Renal cortex interstitium (tissue), 15 donors: ENCODE data around the gene ZNF274. TPM values are rescaled to one million over a fixed set of nuclear protein-coding genes. Genes with fewer than 3 reads are reported as not detected.
"Not testable (repeated sequence)": the region's sequence is repeated elsewhere in the genome, so short reads cannot be mapped to it uniquely, and the experiment has no call there.

ENCODE experiments used
- DNase-seq, 11 donors: peaks; one replicate each; pipeline ENCODE4 v3.0.0-alpha.2; 2013; ENCODE audit warnings: low read depth in 9 of 11, low spot score in 4 of 11; ENCODE audit errors: extremely low read depth in 1 of 11
- long read RNA-seq, 16 experiments: transcript quantifications; one replicate each; lab custom pipeline, GENCODE V29; 2026
- polyA plus RNA-seq, 3 donors: library from polyadenylated mRNA; unstranded; fragments of 120-200 nt; gene quantifications; one replicate each; pipeline ENCODE4 v1.2.1, GENCODE V29; 2013; ENCODE audit not compliant: insufficient read length in 3 of 3

Gene ZNF274
- 10 to 100 TPM; 18.2 to 27.0 (median 19.7) TPM for polyA plus RNA-seq
- long read RNA-seq, donor 1, partial matches to known transcripts = 0 of 10 reads
- long read RNA-seq, donor 1, other reads (novel, unspliced or antisense) = 7 of 10 reads
- long read RNA-seq, donor 2, full-length matches to known transcripts = 2 of 2 reads
- long read RNA-seq, donor 2, partial matches to known transcripts = 0 of 2 reads
- long read RNA-seq, donor 2, other reads (novel, unspliced or antisense) = 0 of 2 reads
- long read RNA-seq, donor 3, partial matches to known transcripts = 0 of 1 reads
- long read RNA-seq, donor 3, other reads (novel, unspliced or antisense) = 0 of 1 reads
- long read RNA-seq, donor 4, full-length matches to known transcripts = 2 of 10 reads
- long read RNA-seq, donor 4, partial matches to known transcripts = 8 of 10 reads
- long read RNA-seq, donor 4, other reads (novel, unspliced or antisense) = 0 of 10 reads
- long read RNA-seq, donor 5, full-length matches to known transcripts = 9 of 18 reads
- long read RNA-seq, donor 5, partial matches to known transcripts = 9 of 18 reads
- long read RNA-seq, donor 5, other reads (novel, unspliced or antisense) = 0 of 18 reads
- long read RNA-seq, donor 6, full-length matches to known transcripts = 3 of 3 reads
- long read RNA-seq, donor 6, partial matches to known transcripts = 0 of 3 reads
- long read RNA-seq, donor 6, other reads (novel, unspliced or antisense) = 0 of 3 reads
- long read RNA-seq, donor 7, partial matches to known transcripts = 0 of 2 reads
- long read RNA-seq, donor 7, other reads (novel, unspliced or antisense) = 0 of 2 reads
- long read RNA-seq, donor 8, full-length matches to known transcripts = 2 of 2 reads
- long read RNA-seq, donor 8, partial matches to known transcripts = 0 of 2 reads
- long read RNA-seq, donor 8, other reads (novel, unspliced or antisense) = 0 of 2 reads
- long read RNA-seq, donor 9, partial matches to known transcripts = 5 of 7 reads
- long read RNA-seq, donor 9, other reads (novel, unspliced or antisense) = 0 of 7 reads
- long read RNA-seq, donor 10, full-length matches to known transcripts = 4 of 4 reads
- long read RNA-seq, donor 10, partial matches to known transcripts = 0 of 4 reads
- long read RNA-seq, donor 10, other reads (novel, unspliced or antisense) = 0 of 4 reads
- long read RNA-seq, donor 11, full-length matches to known transcripts = 1 of 1 reads
- long read RNA-seq, donor 11, partial matches to known transcripts = 0 of 1 reads
- long read RNA-seq, donor 11, other reads (novel, unspliced or antisense) = 0 of 1 reads
- long read RNA-seq, donor 12 = 0 reads
- long read RNA-seq, donor 13, partial matches to known transcripts = 7 of 11 reads
- long read RNA-seq, donor 13, other reads (novel, unspliced or antisense) = 0 of 11 reads
- long read RNA-seq, donor 14, partial matches to known transcripts = 0 of 1 reads
- long read RNA-seq, donor 14, other reads (novel, unspliced or antisense) = 0 of 1 reads
- long read RNA-seq, donor 15 = 0 reads
- long read RNA-seq, donor 16, full-length matches to known transcripts = 14 of 14 reads
- long read RNA-seq, donor 16, partial matches to known transcripts = 0 of 14 reads
- long read RNA-seq, donor 16, other reads (novel, unspliced or antisense) = 0 of 14 reads

DNA sequence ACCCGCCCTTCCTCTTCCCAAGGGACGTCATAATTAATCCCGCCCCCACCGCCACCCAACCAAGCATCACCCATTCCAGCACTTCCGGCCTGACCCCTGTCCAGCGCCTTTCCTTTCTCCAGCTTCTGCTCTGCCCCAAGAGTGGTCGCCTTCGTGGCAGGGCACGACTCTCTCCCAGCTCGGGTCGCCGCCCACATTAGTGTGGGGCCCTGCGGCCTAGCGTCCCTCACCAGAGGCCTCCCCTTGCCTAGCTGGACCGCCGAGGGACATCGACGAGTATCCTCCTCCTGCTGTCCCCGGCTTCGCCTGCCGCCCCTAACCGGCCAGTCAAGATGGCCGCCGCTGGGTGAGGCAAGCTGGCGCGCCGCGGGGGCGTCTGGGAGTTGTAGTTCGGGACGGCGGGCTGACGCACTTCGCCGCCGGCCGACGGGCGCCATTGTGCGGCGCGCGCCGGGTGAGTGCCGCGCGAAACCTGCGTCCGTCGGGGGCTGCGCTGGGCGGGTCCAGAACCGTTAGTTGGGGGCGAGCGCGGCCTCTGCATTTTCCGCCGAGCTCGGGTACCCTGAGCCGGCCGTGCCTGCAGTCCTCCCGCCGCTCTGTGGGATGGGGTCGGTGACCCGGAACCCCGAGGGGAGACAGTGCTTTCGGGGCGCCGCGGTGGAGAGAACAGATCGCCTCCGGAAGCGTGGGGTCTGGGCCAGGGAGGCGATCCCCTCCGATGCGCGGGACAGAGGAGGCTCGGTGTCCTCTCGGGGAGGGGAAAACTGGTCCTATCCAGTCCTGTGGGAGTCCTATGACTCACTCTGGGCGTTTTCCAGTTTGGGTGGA, at the start of gene ZNF274:
Gene ZNF274 (plus strand): TSS at position 73 of the 828 bp plus-strand sequence. CDS start 905 bp downstream, outside the sequence.
- peak; percentile 77 to 92 (median 85) for DNase-seq

DNA sequence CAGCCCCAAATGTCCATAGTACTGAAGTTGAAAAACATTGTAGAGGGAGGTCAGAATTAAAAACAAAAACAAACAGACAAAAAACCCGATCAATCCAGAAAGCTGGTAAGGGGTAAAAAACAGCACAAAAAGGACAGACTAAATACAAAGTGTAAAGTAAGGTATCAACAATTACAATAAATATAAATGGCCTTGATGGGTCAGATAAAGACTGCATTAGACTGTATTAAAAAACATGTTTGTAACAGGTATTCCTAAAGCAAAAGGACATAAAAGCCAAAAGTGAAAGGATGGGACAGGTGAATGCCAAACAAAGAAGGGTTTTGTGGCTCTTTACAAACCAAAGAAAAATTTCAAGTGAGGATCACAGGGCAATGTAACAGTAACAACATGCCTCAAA, 48.6 kb upstream of the ZNF274 start:
- DNase-seq = no peak

DNA sequence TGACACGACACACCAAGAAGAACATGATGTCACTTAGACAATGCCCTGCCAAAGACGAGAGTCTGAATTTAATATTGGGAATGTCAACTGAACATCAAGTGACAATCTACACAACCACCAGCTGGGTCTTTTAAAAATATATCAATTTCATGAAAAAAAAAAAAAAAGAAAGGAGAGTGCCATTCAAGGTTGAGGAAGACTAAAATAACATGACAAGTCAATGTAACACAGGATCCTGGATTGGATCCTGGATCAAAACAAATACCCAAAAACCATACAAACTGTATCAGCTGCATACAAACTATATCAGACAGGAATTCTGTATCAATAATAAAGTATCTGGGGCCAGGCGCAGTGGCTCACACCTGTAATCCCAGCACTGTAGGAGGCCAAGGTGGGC, 37.0 kb upstream of the ZNF274 start:
- no peak for DNase-seq

DNA sequence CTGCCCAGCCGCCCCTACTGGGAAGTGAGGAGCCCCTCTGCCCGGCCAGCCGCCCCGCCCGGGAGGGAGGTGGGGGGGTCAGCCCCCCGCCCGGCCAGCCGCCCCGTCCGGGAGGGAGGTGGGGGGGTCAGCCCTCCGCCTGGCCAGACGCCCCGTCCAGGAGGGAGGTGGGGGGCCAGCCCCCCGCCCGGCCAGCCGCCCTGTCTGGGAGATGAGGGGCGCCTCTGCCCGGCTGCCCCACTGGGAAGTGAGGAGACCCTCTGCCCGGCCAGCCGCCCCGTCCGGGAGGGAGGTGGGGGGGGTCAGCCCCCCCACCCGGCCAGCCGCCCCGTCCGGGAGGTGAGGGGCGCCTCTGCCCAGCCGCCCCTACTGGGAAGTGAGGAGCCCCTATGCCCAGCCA, 35.4 kb upstream of the ZNF274 start:
- not testable (repeated sequence) for DNase-seq

DNA sequence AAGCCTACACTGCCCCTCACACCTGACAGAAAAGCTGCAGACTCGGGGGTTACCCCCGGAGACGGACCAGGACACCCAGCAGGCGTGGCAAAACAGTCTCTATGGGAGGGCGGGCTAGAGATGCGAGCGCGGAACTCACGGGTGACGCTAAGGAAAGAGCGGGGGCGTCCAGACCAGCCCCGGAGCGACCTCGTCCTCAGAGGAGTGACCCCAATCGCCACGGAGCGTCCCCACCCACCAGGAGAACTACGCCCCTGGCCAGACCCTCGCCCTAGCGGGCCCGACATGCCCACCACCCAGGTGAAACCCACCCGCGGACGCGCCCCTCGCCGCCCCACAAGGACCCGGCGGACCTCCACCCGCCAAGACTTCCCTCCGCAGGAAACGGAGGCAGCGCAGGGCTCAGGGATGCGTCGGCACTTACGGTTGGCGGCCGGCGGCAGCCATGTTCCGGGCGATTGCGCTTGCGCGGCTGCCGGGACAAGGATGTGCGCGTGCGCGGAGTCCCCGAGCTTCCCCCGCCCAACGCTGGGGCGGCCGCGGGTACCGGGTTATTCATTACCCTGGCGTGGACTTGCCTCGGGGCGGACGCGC, 32.4 kb upstream of the ZNF274 start, which contains the start of gene ZNF329:
Gene ZNF329 (minus strand): TSS at position 462 of the 594 bp plus-strand sequence. CDS start 21,286 bp downstream, outside the sequence.
- DNase-seq = peak; percentile 65 to 85 (median 79)

- DNase-seq = no peak
Observed at GRCh38 chr19:58153386-58153785, 29.5 kb upstream of the ZNF274 start.

- peak in 9 of 11 donors; percentile 29 to 53 (median 44) for DNase-seq
Observed at GRCh38 chr19:58154287-58154678, 28.6 kb upstream of the ZNF274 start.

DNA sequence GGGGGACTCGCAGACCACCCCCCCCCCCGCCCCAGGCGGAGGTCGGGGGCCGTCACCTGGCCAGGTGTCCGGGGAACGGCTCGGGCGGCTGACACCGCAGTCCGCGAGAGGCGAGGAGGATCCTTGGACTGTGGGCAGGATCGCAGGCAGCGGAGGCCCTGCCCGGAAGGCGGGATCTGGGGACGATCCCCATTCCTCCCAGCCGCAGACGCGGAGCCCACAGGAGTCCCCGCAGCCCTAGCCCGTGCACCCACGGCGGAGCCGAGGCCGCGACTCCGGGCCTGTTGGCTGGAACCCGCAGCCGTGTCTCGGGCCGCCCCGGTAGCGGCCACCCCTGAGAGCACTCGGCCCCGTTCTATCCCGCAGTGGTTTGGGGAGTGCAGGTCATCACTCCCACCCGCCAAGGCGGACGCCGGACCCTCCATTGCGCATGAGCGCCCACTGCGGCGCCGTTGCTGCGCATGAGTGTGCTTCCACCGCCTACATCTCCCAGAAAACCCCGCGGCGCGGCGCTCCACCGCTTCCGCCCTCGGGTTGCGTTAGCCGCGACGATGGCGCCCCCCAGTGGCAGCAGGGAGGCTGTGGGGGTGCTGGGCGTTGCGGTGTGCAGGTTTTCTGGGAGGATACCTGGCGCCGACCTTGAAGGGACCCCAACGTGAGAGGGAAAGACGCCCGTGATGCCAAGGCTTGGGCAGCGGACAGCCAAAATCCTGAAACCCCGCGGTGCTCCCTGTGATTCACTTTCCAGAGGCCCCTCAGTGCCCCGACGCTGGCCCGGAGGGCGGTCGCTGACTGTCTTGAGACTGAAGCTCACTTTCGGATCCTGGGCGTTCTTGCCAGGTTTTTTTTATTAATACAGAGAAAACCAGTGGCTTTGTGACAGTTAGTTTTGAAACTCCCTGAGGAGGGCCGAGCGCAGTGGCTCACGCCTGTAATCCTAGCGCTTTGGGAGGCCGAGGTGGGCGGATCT, 27.9 kb upstream of the ZNF274 start:
- DNase-seq = peak; percentile 90 to 97 (median 94)

DNA sequence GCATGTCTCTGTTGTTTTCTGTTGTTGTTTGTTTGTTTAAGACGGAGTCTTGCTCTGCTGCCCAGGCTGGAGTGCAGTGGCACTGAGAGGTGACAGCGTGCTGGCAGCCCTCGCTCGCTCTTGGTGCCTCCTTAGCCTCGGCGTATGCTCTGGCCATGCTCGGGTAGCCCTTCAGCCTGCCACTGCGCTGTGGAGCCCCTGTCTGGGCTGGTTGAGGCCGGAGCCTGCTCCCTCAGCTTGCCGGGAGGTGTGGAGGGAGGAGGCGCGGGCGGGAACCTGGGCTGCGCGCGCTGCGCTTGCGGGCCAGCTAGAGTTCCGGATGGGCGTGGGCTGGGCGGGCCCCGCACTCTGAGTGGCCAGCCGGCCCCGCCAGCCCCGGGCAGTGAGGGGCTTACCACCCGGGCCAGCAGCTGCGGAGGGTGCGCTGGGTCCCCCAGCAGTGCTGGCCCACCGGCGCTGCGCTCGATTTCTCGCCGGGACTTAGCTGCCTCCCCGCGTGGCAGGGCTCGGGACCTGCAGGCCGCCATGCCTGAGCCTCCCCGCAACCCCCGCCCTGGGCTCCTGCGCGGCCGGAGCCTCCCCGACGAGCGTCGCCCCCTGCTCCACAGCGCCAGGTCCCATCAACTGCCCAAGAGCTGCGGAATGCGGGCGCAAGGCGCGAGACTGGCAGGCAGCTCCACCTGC, 25.7 kb upstream of the ZNF274 start:
- no peak for DNase-seq

- DNase-seq = no peak
Observed at GRCh38 chr19:58166268-58166667, 16.6 kb upstream of the ZNF274 start.

- DNase-seq = no peak
Observed at GRCh38 chr19:58166708-58167280, 16.1 kb upstream of the ZNF274 start.

DNA sequence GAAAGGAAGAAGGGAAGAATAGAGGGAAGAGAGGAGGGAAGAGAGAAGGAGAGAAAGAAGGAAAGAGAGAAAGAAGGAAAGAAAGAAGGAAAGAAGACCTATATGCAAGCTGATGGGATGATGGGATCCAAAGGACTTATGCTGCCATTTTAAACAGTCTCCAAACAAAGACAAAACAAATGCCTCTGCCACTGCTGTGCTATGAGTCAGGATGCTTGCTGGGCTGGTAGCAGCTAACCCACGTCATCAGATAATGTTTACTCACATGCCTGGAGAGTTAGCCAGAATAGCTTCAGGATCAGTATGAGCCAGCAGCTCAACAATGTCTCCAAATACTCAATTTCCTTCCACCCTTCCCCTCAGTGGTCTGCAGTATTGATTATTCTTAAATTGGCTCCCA, 12.0 kb upstream of the ZNF274 start:
- no peak for DNase-seq

DNA sequence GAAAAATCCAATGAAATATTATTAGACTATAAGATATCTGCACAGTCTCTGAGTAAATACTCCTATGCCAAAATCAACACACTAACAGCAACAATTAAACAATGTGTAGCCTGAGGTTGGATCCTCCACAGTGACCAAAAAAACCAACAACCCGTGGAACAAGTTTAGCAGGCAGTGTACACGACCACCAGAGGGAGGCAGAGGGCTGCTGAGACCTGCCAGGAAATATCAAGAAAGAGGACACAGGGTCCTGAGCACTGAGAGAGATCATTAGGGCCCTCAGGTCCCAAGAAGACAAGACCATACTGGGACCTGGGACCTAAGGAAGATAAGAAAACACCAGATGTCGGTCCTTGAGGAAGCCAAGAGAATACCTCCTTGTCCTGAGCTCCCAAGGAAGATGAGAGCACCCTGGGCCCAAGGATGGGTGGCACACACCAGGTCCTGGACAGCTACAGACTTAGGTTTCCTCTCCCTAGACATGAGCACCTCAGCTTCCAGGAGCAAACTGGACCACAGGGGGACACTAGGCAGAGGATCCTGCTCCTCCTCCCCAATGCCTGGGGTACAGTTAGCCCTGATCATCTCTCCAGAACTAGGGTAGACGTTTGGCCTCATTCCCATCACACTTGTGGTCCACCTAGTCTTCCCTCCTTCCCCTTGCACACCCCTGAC, 822 bp upstream of the ZNF274 start:
- DNase-seq = no peak

- DNase-seq = peak in 1 of 11 donors; percentile 64
Observed at GRCh38 chr19:58182577-58182988, 278 bp upstream of the ZNF274 start.
